Inflammatory macrophage treated with lipopolysaccharide for 1 hour (primary cell): ENCODE results near the gene LRBA.

ENCODE experiments used
- DNase-seq, 2 donors: peaks; one replicate each; pipeline ENCODE4 v3.0.0-alpha.2; 2020 to 2022

Gene LRBA

DNA sequence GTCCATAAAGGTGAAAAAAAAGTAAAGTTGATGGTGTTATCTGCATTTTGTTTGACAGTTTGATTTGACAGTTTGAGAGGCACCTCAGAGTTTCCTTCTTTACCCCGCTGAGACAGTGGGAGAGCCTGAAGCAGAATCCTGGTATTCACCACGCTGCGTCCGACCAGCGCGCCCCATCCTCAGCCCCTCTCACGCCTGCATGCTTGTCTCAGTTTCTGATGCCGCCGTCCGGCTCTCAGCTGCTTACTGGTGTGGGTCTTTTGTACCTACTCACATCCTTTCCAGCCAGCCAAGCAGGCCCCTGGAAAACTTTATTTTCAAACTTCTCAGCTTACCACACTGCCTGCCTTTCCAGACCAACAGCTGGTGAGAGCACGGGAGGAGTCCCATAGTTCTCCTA lies 761.7 kb downstream of the LRBA start:
- no peak for DNase-seq

DNA sequence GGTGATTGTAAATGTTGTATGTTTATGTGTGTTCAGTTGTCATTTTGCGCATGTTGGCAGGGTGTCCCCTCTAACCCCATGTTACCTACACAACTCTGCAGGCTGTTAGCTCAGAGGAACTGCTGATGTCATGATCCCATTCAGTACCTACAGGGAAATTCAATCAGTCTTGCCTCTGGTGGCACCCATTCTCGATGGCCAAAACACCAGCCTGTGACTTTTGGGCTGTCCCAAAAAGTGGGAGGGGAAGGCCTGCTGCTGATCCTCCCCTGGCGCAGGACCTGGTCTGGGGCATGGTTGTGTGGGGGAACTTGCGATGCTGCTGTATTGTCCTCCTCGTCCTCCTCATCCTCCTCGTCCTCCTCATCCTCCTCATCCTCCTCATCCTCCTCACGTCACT lies 762.3 kb downstream of the LRBA start:
- no peak for DNase-seq

DNA sequence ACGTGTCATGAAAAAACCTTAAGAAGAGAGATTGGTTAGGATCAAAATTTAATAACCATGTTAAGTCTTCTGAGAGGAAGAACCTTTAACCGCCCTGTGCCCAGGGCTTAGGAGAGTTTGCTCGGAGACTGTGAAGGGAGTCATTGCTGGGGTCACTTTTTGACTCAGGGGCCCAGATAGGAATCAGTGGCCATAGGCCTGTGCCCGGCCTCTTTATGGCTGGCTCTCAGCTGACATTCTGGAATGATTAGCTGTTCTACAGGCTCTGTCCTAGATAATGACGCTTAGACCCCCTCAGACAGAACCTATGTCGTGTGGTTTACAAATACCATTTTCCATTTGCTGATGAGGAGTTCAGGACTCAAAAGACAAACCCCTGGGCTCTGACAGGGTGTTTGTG lies 762.8 kb downstream of the LRBA start:
- DNase-seq = no peak

DNA sequence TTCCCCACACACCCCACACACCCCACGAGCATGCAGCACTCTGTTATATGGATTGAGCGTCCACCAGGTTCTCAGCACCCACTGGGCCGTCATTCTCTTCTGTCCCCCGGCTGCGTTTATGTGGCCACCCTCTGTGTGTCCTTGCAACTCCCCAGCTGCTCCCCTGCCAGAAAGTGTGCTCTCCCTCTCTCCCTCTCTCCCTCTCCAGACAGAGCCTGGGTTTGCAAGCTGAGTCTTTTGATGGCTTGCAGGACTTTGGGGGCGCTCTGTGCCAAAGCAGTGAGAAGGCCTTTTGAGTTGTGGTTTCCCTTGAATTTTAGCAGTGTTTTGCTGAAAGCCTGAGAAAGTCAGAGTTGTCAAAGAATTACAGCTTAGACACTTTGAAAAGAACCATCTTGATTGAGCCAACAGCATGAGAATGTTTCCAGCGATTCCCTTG lies 763.3 kb downstream of the LRBA start:
- DNase-seq = no peak

DNA sequence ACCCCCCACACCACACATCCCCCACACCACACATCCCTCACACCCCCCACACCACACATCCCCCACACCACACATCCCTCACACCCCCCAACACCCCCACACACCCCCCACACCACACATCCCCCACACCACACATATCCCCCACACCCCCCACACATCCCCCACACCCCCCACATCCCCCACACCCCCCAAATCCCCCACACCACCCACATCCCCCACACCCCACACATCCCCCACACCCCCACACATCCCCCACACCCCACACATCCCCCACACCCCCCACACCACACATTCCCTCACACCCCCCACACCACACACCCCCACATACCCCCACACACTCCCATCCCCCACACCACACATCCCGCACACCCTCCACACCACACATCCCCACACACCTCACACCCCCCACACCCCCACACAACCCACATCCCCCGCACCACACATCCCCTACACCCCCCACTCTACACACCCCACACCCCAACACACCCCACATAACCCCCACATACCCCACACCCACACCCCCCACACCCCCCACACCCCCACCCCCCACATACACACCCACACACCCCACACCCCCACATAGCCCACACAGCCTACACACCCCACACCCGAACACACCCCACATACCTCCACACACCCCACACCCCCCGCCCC lies 764.0 kb downstream of the LRBA start:
- DNase-seq = no peak

DNA sequence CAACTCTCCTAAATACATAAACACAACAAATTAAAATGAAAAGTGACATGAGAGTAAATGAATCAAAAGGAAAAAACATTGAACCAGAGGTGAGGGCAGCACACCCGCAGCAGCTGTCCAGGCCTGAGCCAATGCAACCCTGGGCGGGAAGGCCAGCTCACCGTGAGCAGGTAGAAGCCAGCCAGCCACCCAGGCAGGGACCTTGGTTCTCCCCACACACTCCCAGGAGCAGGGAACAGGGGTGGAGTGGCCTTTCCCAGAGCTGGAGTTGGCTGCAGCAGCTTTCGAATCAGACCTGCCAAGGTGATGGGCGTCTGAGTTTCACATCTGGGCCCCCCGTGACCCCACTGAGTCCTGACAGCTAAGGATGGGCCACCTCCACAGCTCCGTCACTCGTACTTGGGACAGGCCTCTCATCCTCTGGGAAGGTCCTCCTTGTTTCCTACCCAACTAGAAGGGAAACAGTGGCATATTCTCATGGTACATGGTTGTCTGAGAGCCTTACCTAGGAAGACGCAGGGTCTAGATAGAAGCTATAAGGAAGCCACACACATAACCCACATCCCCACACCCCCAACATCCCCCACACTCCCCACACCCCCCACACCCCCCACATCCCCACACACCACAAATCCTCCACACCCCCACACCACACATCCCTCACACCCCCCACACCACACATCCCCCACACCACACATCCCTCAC lies 764.6 kb downstream of the LRBA start:
- DNase-seq = no peak

DNA sequence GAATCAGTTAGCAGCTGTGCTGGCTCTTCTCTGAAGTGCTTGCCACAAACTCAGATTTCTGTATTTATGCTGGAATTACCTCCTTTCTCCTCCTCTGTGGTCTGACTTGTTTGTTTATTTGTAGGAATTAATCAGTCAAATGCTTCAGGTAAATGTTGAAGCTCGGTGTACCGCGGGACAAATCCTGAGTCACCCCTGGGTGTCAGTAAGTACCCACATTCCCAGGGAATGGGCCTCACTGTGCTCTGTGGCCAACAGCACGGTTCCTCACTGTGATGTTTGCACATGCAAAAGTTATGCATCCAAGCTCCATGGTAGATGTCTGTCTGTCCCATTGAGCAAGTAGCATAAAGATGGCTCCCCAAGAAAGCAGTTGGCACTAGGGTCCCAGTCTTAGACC lies 766.9 kb downstream of the LRBA start:
- no peak for DNase-seq

DNA sequence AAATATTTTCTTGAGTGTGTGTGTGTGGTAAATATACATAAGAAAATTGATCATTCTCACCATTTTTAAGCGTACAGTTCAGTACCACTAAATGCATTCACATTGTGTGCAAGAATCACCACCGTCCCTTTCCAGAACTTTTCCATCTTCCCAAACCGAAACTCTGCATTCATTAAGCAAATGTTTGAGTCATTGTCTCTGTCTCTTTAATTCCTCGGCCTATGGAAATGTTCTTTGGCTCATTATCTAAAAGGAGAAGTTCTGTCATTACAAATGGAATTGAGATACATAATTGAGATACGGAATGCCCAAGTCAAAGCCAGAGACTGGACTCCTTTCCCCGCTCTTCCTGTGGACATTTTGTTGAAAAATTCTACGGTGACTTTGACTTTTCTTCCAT lies 767.9 kb downstream of the LRBA start:
- no peak for DNase-seq

DNA sequence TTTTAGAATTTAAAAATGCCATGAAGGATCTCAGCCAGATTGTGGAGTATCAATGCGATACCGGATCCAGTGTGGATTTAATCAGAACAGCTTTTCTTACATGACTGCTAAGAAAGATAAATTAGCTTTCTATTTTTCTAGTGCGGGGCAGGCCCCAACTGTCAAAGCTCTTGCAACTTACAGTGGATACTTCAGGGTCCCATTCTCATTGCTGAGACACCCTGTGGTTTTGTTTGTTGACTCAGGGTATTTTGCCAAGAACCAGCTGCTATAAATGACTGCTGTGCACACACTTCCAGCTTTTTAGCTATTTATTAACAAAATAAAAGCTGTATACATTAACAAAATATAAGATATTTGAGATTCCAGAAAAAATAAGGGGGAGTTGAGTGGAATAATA lies 770.5 kb downstream of the LRBA start:
- no peak for DNase-seq

DNA sequence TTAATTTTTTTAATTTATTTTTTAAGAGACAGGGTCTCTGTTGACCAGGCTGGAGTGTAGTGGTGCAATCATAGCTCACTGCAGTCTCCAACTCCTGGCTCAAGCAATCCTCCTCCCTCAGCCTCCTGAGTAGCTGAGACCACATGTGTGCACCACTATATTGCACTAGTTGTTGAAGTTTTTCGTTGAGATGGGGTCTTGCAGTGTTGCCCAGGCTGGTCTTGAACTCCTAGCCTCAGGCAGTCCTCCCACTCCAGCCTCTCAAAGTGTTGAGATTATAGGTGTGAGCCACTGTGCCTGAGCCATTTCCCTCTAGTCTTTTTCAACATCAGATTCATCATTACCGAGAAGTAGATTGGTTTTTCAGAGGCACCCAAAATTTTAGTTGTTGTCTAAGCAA lies 771.2 kb downstream of the LRBA start:
- no peak for DNase-seq

DNA sequence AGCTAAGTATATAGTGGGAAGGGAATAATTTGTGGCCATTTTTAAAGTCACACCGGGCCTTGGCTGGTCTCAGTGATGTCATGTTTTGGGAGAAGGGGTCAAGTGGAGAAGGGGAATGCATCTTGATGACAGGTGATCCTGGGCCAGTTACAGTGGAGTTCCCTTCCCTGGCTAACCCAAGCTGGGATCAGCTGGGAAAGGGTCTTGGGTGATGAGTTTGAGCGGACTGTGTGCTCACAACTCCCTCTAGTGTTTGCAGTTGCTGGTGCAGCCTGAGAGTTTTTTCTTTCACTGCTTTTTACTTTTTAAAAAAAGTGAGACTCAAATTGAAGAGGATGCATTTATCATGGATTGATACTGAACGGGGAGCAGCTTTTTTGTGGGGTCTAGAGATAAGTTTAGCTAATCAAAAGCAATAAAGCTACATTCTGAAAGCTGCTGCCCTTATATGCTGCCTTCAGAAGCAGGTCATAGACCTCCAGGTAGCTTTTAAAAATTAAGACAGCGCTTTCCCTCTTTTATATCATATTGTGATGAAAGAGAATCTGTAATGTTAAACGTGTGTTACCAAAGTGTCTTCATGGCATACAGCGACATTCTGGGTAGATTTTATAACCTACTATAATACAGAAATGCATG lies 772.1 kb downstream of the LRBA start:
- DNase-seq = peak; percentile 4 to 58

DNA sequence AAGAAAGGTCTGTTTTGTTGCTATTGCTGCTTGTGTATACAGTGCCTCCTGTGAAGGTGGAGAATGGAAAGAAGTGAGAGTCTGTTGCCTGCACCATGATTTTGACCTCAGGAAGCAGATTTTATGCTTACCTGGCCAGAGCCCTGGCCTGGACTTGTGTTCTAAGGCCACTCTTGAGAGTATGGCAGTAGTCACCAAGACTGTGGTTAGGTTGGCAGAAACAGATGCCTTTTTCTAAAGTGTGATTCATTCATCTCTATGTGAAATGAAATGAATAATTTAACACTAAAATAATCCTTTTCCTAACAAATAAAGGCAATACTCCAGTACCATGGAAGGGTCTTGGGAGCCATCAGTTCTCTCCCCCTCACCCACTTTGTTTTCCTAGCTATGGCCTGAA lies 775.1 kb downstream of the LRBA start:
- no peak for DNase-seq

DNA sequence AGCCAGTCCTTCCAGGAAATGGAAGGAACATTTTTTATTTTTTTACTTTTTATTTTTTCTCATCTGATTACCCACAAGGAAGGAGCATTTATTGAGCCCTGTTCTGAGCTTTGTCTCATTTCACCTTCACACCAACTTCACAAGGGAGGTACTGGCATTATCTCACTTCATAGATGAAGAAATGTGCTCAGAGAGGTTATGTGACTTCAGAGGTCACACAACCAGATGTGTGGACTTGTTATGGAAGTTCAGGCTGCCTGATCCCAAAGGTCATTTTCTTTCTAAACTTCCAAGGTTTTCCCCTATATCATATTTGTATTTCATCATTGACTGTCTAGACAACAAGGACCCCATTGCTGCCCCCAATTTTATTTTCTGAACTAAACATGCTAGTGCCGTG lies 776.5 kb downstream of the LRBA start:
- DNase-seq = no peak

DNA sequence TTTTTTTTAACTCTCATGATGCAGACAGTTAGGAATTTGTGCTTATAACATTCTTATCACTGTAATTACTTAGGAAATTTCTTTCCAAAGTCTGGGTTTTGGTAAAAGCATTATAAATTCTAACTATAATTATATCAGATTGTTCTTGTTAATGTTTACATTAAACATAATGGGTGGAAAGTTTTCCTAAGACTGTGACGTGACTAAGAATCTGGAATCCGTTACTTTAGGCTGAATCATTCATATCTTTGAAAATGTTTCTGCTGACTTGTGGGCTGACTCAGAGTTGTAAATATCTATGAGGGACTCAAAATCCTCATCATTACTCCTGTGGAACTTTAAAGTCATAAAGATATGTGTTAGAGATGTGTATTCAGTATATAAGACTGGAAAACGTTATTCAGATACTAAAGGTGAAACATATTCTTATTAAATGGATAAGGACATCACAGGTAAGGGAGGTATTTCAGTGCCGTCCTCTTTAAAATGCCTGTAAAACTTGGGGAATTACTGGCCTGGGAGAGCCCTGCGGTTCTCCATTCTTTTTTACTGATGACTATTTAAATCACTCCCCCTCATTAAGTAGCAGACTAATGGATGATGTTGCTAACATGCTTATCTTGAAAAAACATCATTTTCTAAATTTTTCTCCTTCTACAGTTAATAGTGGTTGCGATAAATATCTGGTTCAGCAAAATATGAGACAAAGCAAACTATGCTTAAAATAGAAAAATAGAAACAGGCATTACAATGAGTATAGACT lies 777.8 kb downstream of the LRBA start:
- DNase-seq = no peak

DNA sequence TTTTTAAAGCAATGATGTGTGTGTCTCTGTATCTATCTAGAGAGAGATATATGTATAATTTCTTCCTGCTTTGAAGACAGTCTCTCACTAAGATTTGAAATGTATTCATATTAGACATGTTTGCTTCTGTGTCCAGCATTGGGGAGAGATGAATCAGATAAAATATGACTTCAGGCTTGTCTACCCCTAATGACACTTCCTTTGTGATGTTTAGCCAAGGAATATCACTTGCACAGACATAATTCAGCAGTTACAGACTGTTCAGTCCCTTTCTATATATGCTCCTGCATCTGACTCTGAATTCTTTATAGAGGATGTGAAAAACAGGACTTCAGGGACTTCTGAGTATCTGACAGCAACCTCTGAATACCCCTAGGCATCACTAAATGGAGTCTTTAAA lies 778.5 kb downstream of the LRBA start:
- DNase-seq = no peak

DNA sequence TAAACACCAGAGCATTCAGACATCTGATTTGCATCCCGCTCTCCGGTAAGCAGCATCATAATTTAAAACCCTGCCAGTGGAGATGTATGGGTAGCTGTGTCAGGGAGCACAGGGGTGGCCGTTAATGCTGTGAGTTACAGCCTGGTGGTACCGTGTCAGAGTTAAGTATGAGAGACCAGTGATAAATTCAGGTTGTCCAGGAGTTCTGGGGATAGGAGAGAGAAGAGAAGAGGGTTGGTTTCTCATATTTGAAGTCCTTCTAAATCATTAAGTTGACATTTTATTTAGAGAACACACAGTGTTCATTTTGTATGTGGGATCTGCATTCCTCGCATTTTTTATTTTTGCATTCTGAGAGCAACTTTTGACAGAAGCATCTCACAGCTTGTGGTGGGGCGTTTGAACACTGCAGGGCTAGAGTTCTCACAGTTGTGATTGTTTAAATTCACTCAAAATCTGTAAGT lies 779.2 kb downstream of the LRBA start:
- DNase-seq = no peak

DNA sequence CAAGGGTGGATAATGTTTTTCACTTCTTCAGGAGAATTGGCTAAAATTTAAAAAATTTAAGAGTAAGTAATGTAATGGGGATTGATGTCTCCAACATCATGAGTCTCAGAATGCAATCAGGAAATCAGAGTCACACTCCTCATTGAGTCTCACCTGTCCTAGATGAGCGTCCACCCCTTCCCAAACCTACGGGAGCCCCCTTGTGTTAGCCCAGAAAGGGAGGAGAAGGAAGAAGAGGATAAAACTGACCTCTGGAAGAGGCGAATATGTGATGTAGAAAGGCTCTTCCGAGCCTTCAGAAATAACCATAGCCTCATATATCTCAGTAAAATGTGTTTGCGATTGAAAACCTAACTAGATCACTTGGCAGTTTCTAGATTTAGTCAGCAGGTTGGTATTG lies 779.8 kb downstream of the LRBA start:
- DNase-seq = no peak

DNA sequence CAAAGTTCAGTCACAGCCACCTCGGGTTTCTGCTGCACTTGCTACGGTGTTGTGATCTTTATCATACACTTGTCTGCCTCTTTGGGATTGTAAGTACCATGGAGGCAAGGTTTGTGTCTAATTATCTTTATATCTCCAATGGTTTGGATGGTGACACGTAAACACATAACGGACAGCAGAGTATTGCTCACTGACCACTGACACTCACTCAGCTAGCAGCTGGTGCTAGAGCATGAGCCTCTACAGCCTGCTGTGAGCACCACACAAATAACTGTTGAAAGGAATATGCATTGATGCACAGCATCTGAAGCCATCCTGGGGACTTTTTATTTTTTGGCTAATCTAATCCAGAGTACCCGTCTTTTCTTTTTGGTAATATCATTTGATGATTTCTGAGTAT lies 780.8 kb downstream of the LRBA start:
- no peak for DNase-seq

DNA sequence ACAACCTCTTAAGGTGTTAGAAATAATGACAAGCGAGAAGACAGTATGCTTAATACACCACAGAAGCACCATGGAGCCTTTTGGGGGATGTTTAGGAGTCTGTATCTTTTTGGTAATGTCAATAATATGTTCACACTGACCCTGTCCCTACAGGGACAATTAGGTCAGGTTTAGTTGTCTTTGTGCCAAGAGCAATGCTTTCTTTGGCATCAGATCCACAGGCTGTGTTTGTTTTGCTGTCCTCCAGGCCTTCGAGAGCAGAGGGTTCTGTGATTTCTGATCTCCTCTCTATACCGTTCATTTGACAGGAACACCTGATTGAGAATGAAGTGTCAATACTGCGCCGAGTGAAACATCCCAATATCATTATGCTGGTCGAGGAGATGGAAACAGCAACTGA lies 783.1 kb downstream of the LRBA start:
- DNase-seq = no peak

DNA sequence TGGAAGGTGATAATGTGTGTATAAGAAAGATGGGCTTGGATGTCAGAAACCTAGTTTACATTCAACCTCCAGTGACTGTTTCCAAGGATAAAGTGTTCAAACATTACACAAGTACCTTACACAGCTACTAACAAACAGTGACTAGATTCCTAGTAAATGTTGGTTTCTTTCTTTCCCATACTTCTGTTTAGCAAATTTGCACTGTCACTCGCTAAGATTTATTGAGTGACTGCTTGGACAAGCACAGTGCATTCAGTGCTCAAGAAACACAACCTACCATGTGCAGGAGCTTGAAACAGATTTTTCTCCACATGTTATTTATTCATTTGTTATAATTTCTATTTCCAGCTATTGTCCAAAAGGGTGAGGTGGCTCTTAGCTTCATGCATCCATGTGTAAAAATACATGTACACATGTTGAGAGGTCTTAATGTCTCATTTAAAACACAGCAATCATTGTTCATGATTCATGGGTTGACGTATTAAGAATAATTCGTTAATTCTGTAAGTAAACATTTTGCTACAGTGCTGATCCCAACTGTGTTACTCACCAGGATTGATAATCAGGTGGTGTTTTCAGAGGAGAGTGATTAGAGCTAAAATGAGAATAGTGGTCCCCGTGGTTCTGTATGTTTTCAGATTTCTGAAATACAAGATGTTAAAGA lies 783.8 kb downstream of the LRBA start:
- DNase-seq = no peak

DNA sequence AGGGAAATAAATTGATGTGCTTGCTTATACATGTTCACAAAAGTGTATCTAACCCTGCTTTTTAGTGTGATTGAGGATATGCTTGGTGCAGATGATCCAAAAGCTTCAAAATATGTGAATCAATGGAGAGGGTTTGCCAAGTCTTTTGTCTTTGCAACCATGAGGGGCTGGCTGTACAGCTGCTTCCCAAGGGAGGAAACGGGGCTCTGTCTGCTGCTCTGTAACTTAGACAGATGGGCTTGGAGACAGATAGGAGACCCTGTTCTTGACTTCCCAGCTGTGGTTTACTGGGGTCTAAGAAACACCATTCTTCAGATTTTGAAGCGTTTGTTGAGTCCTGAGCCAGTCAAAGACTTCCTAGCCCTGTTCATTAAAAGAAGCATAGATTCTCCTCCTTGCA lies 784.5 kb downstream of the LRBA start:
- no peak for DNase-seq

DNA sequence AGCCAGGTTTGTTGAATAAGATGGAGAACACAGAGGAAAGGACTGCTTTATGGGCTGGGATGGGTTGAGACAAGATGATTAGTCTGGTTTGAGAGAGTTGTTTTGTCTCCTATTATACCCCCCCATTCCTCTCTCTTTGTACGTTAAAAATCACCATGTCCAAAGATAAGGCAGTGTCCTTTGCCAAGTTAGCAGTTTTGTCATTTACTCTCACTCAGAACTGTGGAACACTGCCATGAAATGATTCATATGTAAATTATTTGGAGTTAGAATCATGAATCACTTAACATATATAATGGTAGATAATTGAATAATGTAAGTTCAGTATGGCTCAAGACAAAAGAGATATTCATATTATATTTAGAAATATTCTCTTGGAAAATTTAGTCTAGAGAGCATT lies 785.6 kb downstream of the LRBA start:
- no peak for DNase-seq
